CD4-positive, alpha-beta T cell treated with Interleukin-15 for 4 hours (primary cell): Measurements from ENCODE around the gene GALR1.
"Not testable (repeated sequence)": the region's sequence is repeated elsewhere in the genome, so short reads cannot be mapped to it uniquely, and the experiment has no call there.

Experiments used
- DNase-seq: peaks from one replicate; pipeline ENCODE4 v3.0.0-alpha.2; 2020; ENCODE audit warnings: low spot score

GALR1 gene, protein sequence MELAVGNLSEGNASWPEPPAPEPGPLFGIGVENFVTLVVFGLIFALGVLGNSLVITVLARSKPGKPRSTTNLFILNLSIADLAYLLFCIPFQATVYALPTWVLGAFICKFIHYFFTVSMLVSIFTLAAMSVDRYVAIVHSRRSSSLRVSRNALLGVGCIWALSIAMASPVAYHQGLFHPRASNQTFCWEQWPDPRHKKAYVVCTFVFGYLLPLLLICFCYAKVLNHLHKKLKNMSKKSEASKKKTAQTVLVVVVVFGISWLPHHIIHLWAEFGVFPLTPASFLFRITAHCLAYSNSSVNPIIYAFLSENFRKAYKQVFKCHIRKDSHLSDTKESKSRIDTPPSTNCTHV

DNA sequence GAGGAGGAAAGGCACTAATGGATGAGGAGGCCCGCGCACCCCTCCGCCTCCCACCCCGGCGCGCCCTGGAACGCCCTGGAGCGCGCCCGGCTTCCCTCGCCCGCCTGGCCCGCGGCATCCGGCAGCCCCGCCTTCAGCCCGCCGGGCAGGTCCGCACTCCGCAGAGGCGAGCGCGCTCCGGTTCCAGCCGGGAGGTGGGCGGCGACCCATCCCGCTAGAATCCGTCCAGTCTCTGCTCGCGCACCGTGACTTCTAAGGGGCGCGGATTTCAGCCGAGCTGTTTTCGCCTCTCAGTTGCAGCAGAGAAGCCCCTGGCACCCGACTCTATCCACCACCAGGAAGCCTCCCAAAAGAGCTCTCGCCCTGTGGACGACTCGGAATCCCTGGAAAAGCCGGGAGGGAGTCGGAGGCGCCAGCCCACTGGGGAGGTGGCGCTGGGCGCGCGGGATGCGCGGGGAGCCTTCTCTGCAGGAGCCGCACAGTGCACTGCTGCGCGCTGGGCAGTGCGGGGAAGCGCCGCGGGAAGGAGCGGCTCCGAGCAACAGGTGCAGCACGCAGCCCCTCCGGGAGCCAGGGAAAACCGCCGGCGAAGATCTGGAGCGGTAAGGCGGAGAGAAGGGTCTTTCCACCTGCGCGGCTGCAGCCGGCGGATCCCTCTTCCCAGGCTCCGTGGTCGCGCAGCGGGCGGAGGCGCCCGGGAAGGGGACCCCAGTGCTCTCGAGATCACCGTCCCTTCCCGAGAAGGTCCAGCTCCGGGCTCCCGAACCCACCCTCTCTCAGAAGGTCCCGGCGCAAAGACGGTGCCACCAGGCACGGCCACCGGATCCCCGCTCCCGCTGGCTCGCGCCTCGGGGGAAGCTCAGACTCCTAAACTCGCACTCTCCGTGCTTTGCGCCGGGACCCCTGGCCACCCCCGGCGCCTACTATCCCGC is at the start of gene GALR1:
TSS of gene GALR1 (plus strand) at position 280 of the 932 bp plus-strand sequence. CDS start 701 bp downstream, outside the sequence.
- DNase-seq, result no peak

GRCh38 chr18:77201506-77201905 is 48.1 kb upstream of the GALR1 start:
- no peak for DNase-seq

DNA sequence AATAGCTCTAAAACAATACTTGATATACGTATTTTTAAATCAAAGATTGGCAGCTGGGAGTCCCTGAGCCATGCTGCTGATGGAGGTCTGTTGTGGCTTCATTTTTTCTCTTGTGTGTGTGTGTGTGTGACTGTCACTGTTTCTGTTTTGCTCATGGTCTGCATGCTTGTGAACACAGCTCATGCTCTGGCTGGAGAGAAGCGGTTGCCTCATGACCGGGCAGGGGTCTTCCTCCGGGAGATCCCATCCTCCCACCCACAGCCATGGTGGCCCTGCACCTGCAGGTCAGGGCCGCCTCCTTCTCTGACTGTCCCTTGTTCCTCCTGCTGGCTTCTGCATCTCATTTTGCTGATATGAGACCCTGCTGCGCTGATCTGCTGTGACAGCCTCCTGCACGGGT is 47.3 kb upstream of the GALR1 start:
- DNase-seq, result no peak

DNA sequence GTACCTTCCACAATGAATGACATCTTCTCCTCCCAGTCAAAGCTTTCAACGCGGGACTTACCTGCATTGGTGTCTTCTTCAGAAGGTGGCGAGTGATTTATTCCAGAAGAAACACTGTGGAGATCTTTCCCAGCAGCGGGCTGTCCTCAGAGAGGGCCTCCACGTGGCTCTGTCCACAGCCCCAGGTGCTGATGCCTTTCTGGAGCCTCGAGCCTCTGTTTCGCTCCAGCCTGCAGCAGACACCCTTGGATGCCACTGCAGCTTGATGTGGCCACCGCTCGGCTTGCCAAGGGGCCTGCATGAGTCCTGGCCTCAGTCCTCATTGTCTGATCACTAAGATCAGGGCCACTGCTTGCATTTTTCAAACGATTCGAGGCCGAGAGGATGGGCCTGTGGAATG is 46.6 kb upstream of the GALR1 start:
- no peak for DNase-seq

GRCh38 chr18:77203851-77204250 is 45.8 kb upstream of the GALR1 start:
- DNase-seq, result no peak

DNA sequence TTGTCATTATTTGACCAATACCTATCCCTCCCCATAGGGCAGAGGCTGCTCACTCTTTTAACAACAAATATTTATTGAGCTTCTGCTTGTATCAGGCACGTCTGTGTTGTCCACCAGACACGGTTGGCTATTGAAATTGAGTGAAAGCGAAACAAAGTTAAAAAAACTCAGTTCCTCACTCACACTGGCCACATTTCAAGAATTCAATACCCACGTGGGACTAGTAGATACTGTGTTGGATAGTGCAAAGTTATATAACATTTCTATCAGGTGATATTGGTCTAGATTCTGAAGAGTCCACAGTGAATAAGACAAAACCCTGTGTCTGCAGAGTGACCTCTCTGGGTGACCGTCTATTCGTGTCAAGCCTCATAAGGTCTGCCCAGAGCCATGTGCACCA is 43.9 kb upstream of the GALR1 start:
- DNase-seq, result no peak

GRCh38 chr18:77206676-77207374 is 42.8 kb upstream of the GALR1 start:
- DNase-seq, result no peak

- peak; percentile 59 for DNase-seq
These were observed 42.1 kb upstream of the GALR1 start for GRCh38 chr18:77207540-77207939.

- peak; percentile 52 for DNase-seq
These were observed 40.7 kb upstream of the GALR1 start for GRCh38 chr18:77208964-77209363.

GRCh38 chr18:77209587-77209986 is 40.1 kb upstream of the GALR1 start:
- DNase-seq, result no peak

GRCh38 chr18:77210249-77210648 is 39.4 kb upstream of the GALR1 start:
- no peak for DNase-seq

DNA sequence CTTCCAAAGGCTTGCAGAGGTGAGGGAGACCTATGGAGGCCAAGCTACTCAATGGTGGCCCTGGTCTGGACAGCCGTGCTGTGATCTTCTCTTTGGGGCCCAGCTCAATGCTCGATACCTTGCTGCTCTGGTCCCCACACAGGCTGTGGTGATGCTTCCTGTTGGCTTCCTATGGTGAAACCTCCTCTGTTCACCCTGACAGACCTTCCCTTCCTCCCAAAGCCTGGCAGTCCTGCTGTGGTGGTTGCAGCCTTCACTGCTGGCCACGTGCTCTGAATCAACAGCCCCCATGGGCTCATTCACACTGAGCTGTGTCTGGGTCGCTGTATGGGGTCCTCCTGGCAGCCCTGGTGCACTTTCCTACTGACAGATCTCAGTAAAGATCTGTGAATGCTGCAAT is 31.0 kb upstream of the GALR1 start:
- DNase-seq, result no peak

DNA sequence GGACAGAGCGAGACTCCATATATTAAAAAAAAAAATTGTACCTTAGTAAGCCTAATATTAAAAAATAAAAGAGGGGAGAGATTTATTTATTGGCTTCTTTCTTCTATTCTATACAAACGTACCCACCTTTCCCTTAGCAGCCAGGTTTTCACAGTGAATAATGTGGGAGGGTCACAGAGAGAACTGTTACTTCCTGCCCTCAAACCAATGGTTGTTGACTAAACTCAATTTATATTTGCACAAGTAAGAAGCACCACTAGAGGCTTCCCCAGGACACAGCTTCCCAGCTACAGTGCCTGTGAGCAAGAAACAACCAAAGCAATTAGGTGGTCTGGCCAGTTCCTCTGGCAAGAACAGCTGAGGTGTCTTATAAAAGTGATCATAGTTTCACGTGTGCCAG is 28.9 kb upstream of the GALR1 start:
- no peak for DNase-seq

GRCh38 chr18:77222464-77222863 is 27.2 kb upstream of the GALR1 start:
- DNase-seq, result no peak

DNA sequence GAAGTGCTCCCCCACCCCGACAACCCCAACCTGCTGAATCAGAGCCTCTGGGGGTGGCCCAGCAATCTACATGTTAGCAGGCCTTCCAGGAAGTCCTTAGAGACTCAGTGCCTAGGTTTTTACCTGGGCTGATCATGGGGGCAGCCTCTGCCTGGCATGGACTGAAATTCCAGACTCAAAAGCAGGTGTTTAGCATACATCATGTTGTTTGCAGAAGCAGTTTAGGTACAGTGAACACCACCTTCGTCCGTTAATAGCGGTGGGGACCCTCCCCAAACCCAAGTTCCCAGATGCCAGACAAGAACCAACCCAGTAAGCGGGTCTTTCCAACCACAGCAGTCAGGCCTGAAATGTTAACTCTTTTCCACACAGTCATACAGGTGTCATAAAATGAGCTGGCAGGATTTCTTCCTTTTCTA is 26.4 kb upstream of the GALR1 start:
- DNase-seq, result no peak

GRCh38 chr18:77223653-77224052 is 26.0 kb upstream of the GALR1 start:
- DNase-seq, result no peak

DNA sequence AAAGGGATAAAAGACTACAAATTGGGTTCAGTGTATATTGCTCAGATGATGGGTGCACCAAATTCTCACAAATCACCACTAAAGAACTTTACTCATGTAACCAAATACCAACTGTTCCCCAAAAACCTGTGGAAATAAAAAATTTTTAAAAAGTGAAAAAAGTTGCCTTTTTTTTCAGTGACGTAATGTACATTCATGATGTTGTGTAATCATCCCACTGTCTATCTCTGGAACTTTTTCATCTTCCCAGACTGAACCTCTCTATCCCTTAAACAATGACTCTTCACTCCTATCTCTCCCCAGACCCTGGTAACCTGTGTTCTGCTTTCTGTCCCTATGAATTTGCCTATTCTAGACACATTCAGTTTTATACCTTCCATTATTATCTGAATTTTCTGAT is 19.0 kb upstream of the GALR1 start:
- DNase-seq, result no peak

GRCh38 chr18:77234504-77235365 is 14.9 kb upstream of the GALR1 start:
- no peak for DNase-seq

DNA sequence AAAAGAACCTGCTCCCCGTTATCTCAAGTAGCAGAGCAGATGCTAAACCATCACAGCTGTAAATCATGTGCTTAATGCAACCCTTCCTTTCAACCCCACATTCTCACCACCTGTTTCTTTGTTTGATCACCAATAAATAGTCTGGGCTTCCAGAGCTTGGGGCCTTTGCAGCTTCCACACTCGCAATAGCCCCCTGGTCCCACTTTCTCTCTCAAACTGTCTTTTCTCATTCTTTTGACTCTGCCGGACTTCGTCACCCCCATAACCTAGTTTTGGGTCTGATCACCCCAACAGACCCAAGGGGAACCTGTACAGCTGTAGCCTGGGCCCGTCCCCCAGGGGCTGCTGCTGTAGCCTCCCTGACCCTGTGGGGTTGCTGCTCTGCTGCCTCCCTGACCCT is 10.4 kb upstream of the GALR1 start:
- DNase-seq, result not testable (repeated sequence)

DNA sequence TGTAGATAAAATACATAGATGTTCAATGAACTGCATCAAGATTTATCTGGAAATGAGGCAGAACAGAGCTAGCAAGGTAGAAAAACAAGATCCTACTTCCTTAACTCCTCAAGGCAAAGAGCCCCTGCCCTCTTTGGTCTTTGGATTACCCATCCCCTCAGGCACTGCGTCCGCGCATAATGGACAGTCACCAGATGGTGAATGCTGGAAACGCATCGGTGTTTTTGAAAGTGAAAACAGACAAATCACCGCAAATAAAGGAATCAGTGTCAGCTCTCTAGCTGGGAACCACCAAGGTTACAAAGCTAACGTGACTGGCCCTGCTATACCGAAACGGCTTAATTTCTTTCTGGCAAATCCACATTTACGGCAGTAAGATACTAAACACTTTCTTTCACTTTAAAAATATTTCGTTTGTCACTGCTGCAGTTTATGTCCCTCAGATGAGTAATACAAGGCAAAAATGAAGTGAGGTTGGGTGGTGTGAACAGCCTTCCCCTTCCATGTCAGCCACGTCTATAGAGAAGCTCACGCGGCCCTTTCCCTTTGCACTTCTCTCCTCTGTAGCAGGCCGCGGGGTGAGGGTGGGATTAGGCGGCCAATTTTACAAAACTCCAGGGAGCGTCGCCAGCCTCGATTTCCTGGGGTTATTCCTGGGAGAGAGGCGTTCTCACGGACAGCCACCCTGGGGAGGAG is 627 bp upstream of the GALR1 start:
- DNase-seq, result no peak

DNA sequence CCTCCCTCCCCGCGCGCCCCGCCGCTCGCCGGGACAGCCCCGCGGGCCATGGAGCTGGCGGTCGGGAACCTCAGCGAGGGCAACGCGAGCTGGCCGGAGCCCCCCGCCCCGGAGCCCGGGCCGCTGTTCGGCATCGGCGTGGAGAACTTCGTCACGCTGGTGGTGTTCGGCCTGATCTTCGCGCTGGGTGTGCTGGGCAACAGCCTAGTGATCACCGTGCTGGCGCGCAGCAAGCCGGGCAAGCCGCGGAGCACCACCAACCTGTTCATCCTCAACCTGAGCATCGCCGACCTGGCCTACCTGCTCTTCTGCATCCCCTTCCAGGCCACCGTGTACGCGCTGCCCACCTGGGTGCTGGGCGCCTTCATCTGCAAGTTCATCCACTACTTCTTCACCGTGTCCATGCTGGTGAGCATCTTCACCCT is 865 bp downstream of the GALR1 start:
- no peak for DNase-seq
